ENCODE measurements around the gene DRC1.

The DRC1 gene

GRCh38 chr2:26410764-26411243 lies 9.1 kb downstream of the DRC1 start:
- Histone ChIP-seq H3K36me3 (no peaks in the 10 kb centered on the region), H3K4me3 (no peak overlapping the region), H3K4me2 (no peak overlapping the region), H3K9ac (no peak overlapping the region), H3K27ac (no peak overlapping the region), H3K4me1 (peaks cover 0 to 6% (median 0%) of the 10 kb centered on the region in 10 experiments; a peak in 1 of 20 replicates), H3K27me3 (no peaks in the 10 kb centered on the region), H3K9me3 (replicated peaks in 1 of 11) (no peaks in the 10 kb centered on the region), H4K20me1 (no peaks in the 10 kb centered on the region)
- TF ChIP-seq Cebpa-rat (IDR thresholded peaks at IDR 0.05) = no peak

GRCh38 chr2:26411419-26411818 lies 9.7 kb downstream of the DRC1 start:
- Histone ChIP-seq H3K27me3 (no peaks in the 10 kb centered on the region), H3K27ac (no peak overlapping the region; a peak in 1 of 22 replicates), H4K20me1 (no peaks in the 10 kb centered on the region), H3K4me1 (peaks cover 0 to 6% (median 0%) of the 10 kb centered on the region in 10 experiments; a peak in 1 of 20 replicates), H3K36me3 (no peaks in the 10 kb centered on the region), H3K4me2 (no peak overlapping the region), H3K9ac (no peak overlapping the region), H3K9me3 (replicated peaks in 1 of 11) (no peaks in the 10 kb centered on the region), H3K4me3 (no peak overlapping the region)
- no peak for TF ChIP-seq Cebpa-rat (IDR thresholded peaks at IDR 0.05)

GRCh38 chr2:26412091-26412673 lies 10.5 kb downstream of the DRC1 start:
- no peaks in the 10 kb centered on the region for H3K9me3 ChIP-seq (replicated peaks in 1 of 11)
- peak overlapping the region in 3 of 11 experiments; percentile 1 to 32 (median 25); a peak in 4 of 22 replicates for H3K27ac ChIP-seq
- H3K9ac ChIP-seq = no peak overlapping the region
- no peak for TF ChIP-seq Cebpa-rat (IDR thresholded peaks at IDR 0.05)
- no peaks in the 10 kb centered on the region for H4K20me1 ChIP-seq
- peaks cover 0 to 6% (median 0%) of the 10 kb centered on the region in 10 experiments; a peak in 1 of 20 replicates for H3K4me1 ChIP-seq
- no peaks in the 10 kb centered on the region for H3K27me3 ChIP-seq
- no peaks in the 10 kb centered on the region for H3K36me3 ChIP-seq
- H3K4me3 ChIP-seq = no peak overlapping the region
- peak overlapping the region in 3 of 11 experiments; percentile 1 to 32 (median 12); a peak in 2 of 22 replicates for H3K4me2 ChIP-seq

- Histone ChIP-seq H3K4me3 (no peak overlapping the region), H3K9me3 (replicated peaks in 1 of 11) (no peaks in the 10 kb centered on the region), H3K36me3 (no peaks in the 10 kb centered on the region), H4K20me1 (no peaks in the 10 kb centered on the region), H3K4me1 (peaks cover 0 to 6% (median 0%) of the 10 kb centered on the region in 10 experiments; a peak in 1 of 20 replicates), H3K27me3 (no peaks in the 10 kb centered on the region), H3K27ac (no peak overlapping the region), H3K4me2 (no peak overlapping the region), H3K9ac (no peak overlapping the region)
- no peak for TF ChIP-seq Cebpa-rat (IDR thresholded peaks at IDR 0.05)
These were observed 12.6 kb downstream of the DRC1 start for GRCh38 chr2:26414311-26414710.

GRCh38 chr2:26421961-26422360 lies 20.2 kb downstream of the DRC1 start:
- no peak overlapping the region for H3K4me2 ChIP-seq
- no peaks in the 10 kb centered on the region for H3K36me3 ChIP-seq
- H3K4me1 ChIP-seq = peaks cover 0 to 9% (median 3%) of the 10 kb centered on the region in 10 experiments; a peak in 4 of 20 replicates
- no peak for TF ChIP-seq Cebpa-rat (IDR thresholded peaks at IDR 0.05)
- H3K27ac ChIP-seq = no peak overlapping the region
- no peaks in the 10 kb centered on the region for H3K9me3 ChIP-seq (replicated peaks in 1 of 11)
- no peak overlapping the region for H3K4me3 ChIP-seq
- no peaks in the 10 kb centered on the region for H3K27me3 ChIP-seq
- H4K20me1 ChIP-seq = no peaks in the 10 kb centered on the region
- H3K9ac ChIP-seq = no peak overlapping the region

- Histone ChIP-seq H3K4me2 (peak overlapping the region in 7 of 11 experiments; percentile 3 to 25 (median 12); a peak in 4 of 22 replicates), H3K4me1 (peaks cover 0 to 9% (median 3%) of the 10 kb centered on the region in 10 experiments; a peak in 4 of 20 replicates), H3K9ac (no peak overlapping the region), H3K27ac (no peak overlapping the region), H3K9me3 (replicated peaks in 1 of 11) (no peaks in the 10 kb centered on the region), H4K20me1 (no peaks in the 10 kb centered on the region), H3K27me3 (no peaks in the 10 kb centered on the region), H3K4me3 (no peak overlapping the region), H3K36me3 (no peaks in the 10 kb centered on the region)
- no peak for TF ChIP-seq Cebpa-rat (IDR thresholded peaks at IDR 0.05)
These were observed 21.4 kb downstream of the DRC1 start for GRCh38 chr2:26422947-26423629.

GRCh38 chr2:26423750-26424149 lies 22.0 kb downstream of the DRC1 start:
- H3K4me2 ChIP-seq = peak overlapping the region in 6 of 11 experiments; percentile 3 to 25 (median 11); a peak in 4 of 22 replicates
- no peaks in the 10 kb centered on the region for H3K36me3 ChIP-seq
- no peak overlapping the region for H3K4me3 ChIP-seq
- no peak overlapping the region for H3K27ac ChIP-seq
- TF ChIP-seq Cebpa-rat (IDR thresholded peaks at IDR 0.05) = no peak
- no peaks in the 10 kb centered on the region for H4K20me1 ChIP-seq
- H3K4me1 ChIP-seq = peaks cover 0 to 9% (median 3%) of the 10 kb centered on the region in 10 experiments; a peak in 4 of 20 replicates
- H3K9me3 ChIP-seq (replicated peaks in 1 of 11) = no peaks in the 10 kb centered on the region
- no peaks in the 10 kb centered on the region for H3K27me3 ChIP-seq
- H3K9ac ChIP-seq = no peak overlapping the region

GRCh38 chr2:26424221-26424620 lies 22.5 kb downstream of the DRC1 start:
- Histone ChIP-seq H3K4me1 (peaks cover 0 to 9% (median 3%) of the 10 kb centered on the region in 10 experiments; a peak in 4 of 20 replicates), H3K4me3 (no peak overlapping the region), H3K27me3 (no peaks in the 10 kb centered on the region), H3K27ac (no peak overlapping the region), H3K36me3 (no peaks in the 10 kb centered on the region), H3K4me2 (no peak overlapping the region), H3K9me3 (replicated peaks in 1 of 11) (no peaks in the 10 kb centered on the region), H4K20me1 (no peaks in the 10 kb centered on the region), H3K9ac (no peak overlapping the region)
- no peak for TF ChIP-seq Cebpa-rat (IDR thresholded peaks at IDR 0.05)

- Histone ChIP-seq H3K4me2 (no peak overlapping the region), H3K4me1 (no peaks in the 10 kb centered on the region), H3K4me3 (no peak overlapping the region), H4K20me1 (no peaks in the 10 kb centered on the region), H3K36me3 (no peaks in the 10 kb centered on the region), H3K27ac (no peak overlapping the region), H3K9ac (no peak overlapping the region), H3K27me3 (no peaks in the 10 kb centered on the region), H3K9me3 (replicated peaks in 1 of 11) (no peaks in the 10 kb centered on the region)
- no peak for TF ChIP-seq Cebpa-rat (IDR thresholded peaks at IDR 0.05)
These were observed 27.1 kb downstream of the DRC1 start for GRCh38 chr2:26428846-26429245.

Measured in BLaER1 treated with 17β-estradiol and CSF1 and Interleukin-3, amounts not matched to agents 10 nM and 100 nM (cell line).